ENCODE data around the gene NPAS3. TPM values are rescaled to one million over a fixed set of nuclear protein-coding genes. Genes with fewer than 3 reads are reported as not detected.

The NPAS3 gene
- total RNA-seq, 3 donors from 2014 or later: 0.26 TPM; not detected in 2

DNA sequence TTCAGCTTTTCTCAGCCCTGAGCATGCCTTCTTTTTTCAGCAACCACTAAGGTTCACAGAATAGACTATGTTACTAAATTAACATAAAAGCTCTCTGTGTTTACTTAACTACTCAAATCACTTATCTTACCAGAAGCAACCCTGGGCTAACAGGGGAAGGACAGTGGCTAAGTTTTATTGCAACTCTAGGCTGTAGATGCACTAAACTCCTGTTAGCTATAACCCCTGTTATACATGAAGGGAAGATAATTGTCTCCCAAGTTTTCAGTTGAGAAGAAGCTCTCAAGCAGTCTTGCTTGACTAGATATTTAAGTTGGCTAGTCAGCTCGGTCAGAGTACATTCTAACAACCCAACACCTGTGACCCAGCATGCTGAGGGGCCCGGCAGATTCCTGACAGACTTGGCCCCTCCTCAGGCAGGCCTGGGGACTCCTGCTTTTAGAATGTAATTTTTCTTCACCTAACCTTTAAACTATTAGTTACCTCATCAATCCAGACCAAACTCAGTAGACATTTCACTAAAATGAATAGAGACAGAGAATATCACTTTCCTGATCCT, 547.7 kb downstream of the NPAS3 start:
- DNase-seq (no peak), ATAC-seq (no peak)
- H3K9me3 Mint-ChIP-seq: no peaks in the 10 kb centered on the region
- no peak overlapping the region for H3K4me3 Mint-ChIP-seq
- H3K27me3 Mint-ChIP-seq (ENCODE audit: low read depth): peaks cover 15% of the 10 kb centered on the region
- no peaks in the 10 kb centered on the region for H3K36me3 Mint-ChIP-seq (ENCODE audit: insufficient read depth)
- no peaks in the 10 kb centered on the region for H3K4me1 Mint-ChIP-seq (ENCODE audit: low read depth)

DNA sequence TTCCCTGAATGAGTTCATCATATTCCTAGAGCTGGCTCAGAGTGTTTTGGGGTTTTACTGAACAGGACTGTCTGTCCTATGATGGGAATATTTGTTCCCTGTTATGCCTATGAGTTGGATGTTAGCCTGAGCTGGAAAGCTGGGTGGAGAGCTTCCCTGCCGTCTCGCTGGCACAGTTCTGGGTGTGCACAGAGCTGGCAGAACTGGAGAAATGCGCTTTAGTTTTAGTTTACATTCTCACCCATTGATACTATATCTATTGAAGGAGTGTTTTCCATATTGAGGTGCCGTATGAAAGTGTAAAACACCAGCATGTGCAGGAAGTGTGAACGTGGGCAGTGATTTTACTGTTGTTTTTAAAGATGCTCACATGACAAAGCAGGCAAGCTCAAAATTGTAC, 549.9 kb downstream of the NPAS3 start:
- Mint-ChIP-seq H3K4me1 (ENCODE audit: low read depth) (no peaks in the 10 kb centered on the region), H3K4me3 (no peak overlapping the region), H3K9me3 (no peaks in the 10 kb centered on the region), H3K36me3 (ENCODE audit: insufficient read depth) (no peaks in the 10 kb centered on the region), H3K27me3 (ENCODE audit: low read depth) (peaks cover 7% of the 10 kb centered on the region)
- no peak for DNase-seq
- no peak for ATAC-seq

DNA sequence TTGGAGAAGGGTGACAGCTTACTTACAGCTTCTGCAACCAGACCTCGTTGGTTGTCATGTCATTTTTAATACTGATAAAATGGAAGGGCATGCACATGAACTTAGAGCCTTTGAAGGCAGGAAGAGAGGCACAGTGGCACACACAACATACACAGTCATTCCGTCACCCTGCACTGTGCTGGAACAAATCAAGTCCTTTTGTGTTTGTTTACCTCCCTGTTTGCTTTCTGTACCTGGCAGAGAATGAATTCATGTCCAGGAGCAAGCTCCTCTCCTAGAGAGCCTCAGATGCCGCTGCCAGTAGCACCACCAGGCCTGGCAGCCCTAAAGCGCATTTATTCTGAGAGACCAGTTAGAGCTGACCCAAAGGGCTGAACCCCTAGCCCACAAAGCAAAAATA, 551.9 kb downstream of the NPAS3 start:
- H3K9me3 Mint-ChIP-seq: peaks cover 7% of the 10 kb centered on the region

DNA sequence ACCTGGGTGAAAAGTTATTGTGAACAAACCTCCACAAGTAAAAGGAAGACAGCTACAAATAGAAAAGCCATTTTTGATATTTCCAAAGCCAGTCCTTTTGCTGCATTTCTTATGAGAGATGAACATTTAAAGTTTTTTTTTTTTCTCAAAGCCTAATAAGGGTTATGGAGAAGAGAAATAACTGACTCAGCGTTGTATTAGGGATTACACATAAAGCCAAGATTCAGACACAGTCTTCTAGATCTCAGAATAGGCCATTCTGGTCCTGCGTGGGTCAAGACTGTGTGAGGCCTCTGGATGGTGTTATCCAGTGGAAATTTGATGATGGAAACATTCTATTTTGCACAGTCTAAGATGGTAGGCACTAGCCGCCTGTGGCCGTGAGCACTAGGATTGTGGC, 552.4 kb downstream of the NPAS3 start:
- H3K36me3 Mint-ChIP-seq (ENCODE audit: insufficient read depth): no peaks in the 10 kb centered on the region
- ATAC-seq: no peak

More for the DNA sequence above, 551.9 kb downstream of the NPAS3 start:
- DNase-seq (no peak), ATAC-seq (no peak)
- Mint-ChIP-seq H3K36me3 (ENCODE audit: insufficient read depth) (no peaks in the 10 kb centered on the region), H3K4me1 (ENCODE audit: low read depth) (no peaks in the 10 kb centered on the region), H3K27me3 (ENCODE audit: low read depth) (no peaks in the 10 kb centered on the region), H3K4me3 (no peak overlapping the region)

DNA sequence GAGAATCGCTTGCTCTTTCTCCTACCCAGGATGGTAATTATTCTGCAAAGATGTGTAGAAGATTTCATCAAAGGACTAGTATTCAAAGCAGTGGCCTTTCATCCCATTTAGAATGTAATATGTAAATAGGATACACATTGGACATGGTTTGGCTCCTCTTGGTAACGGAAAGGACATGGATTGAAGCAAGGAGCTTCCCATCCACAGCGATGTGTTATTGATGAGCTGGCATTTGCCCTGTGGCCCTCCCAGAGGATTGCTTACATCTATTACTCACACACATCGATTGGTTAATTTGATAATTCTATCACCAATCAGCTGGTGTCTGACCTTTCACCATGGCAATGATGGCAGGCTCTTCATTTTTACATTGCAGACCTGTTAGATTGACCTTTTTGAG, 553.8 kb downstream of the NPAS3 start:
- H3K9me3 Mint-ChIP-seq: peaks cover 17% of the 10 kb centered on the region
- no peaks in the 10 kb centered on the region for H3K4me1 Mint-ChIP-seq (ENCODE audit: low read depth)
- DNase-seq (no peak), ATAC-seq (no peak)
- no peak overlapping the region for H3K4me3 Mint-ChIP-seq
- H3K27me3 Mint-ChIP-seq (ENCODE audit: low read depth): no peaks in the 10 kb centered on the region
- H3K36me3 Mint-ChIP-seq (ENCODE audit: insufficient read depth): no peaks in the 10 kb centered on the region

More for the DNA sequence above, 552.4 kb downstream of the NPAS3 start:
- Mint-ChIP-seq H3K9me3 (peaks cover 10% of the 10 kb centered on the region), H3K4me3 (no peak overlapping the region), H3K27me3 (ENCODE audit: low read depth) (no peaks in the 10 kb centered on the region), H3K4me1 (ENCODE audit: low read depth) (no peaks in the 10 kb centered on the region)
- no peak for DNase-seq

DNA sequence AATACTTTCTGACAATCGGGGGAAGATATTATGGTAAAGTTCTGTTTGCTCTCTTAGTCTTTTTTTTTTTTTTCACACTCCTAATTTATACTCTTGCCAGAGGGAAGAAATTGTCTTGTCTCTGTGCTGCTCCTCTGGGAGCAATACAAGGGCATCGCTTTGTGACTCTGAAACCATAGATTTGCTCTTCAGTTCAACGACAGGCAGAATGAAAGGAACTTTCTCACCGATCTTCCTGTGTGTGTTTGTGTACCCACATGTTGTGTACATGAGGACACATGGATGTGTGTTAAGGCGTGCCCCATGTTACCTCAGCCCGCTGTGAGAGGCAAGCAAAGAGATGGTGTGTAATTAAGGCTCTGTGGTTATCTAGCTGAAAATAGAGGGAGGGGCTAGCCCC, 554.6 kb downstream of the NPAS3 start:
- no peaks in the 10 kb centered on the region for H3K36me3 Mint-ChIP-seq (ENCODE audit: insufficient read depth)
- no peaks in the 10 kb centered on the region for H3K27me3 Mint-ChIP-seq (ENCODE audit: low read depth)
- peaks cover 17% of the 10 kb centered on the region for H3K9me3 Mint-ChIP-seq
- ATAC-seq (no peak), DNase-seq (no peak)
- no peaks in the 10 kb centered on the region for H3K4me1 Mint-ChIP-seq (ENCODE audit: low read depth)
- H3K4me3 Mint-ChIP-seq: no peak overlapping the region

DNA sequence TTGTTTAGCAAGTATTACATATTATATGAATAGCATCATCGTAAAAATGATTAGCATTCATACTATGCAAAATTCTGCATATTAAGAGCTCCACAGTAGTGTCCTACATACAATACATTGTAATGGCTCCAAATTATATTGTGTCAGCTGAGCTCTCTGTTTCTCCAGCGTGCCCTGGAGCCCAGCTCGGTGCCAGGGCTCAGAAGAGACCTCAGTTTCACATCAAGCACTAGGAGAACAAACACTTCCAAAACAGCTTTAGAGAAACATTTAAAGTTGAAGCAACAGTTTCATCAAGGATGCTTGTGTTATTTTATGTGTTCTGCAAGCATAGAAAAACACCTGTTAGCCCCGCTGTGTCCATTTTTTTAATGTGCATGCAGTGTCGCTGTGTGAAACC, 555.3 kb downstream of the NPAS3 start:
- no peak for ATAC-seq
- Mint-ChIP-seq H3K4me1 (ENCODE audit: low read depth) (no peaks in the 10 kb centered on the region), H3K36me3 (ENCODE audit: insufficient read depth) (no peaks in the 10 kb centered on the region), H3K4me3 (no peak overlapping the region), H3K27me3 (ENCODE audit: low read depth) (no peaks in the 10 kb centered on the region), H3K9me3 (peaks cover 17% of the 10 kb centered on the region)
- DNase-seq: no peak

DNA sequence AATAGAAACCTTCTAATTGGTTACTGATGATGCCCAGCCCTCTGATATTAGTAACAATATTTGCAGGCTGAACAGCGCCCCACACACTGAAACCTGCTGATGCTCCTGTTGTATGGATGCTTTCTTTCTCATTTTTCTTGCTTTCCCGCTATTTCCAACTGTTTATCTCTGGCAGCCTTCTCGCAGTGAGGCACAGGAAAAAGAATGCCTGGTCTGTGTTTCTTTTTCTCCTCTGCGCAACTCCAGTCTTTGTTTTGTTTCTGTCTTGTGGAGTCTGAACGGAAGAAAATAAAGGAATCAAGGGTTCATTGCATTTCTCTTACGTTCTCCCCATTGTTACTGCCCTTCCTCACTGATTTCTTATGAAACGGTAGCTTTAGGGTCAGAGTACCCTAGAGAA, 561.0 kb downstream of the NPAS3 start:
- DNase-seq: no peak
- Mint-ChIP-seq H3K4me3 (no peak overlapping the region), H3K27me3 (ENCODE audit: low read depth) (no peaks in the 10 kb centered on the region), H3K36me3 (ENCODE audit: insufficient read depth) (no peaks in the 10 kb centered on the region), H3K4me1 (ENCODE audit: low read depth) (no peaks in the 10 kb centered on the region), H3K9me3 (peaks cover 17% of the 10 kb centered on the region)
- no peak for ATAC-seq

DNA sequence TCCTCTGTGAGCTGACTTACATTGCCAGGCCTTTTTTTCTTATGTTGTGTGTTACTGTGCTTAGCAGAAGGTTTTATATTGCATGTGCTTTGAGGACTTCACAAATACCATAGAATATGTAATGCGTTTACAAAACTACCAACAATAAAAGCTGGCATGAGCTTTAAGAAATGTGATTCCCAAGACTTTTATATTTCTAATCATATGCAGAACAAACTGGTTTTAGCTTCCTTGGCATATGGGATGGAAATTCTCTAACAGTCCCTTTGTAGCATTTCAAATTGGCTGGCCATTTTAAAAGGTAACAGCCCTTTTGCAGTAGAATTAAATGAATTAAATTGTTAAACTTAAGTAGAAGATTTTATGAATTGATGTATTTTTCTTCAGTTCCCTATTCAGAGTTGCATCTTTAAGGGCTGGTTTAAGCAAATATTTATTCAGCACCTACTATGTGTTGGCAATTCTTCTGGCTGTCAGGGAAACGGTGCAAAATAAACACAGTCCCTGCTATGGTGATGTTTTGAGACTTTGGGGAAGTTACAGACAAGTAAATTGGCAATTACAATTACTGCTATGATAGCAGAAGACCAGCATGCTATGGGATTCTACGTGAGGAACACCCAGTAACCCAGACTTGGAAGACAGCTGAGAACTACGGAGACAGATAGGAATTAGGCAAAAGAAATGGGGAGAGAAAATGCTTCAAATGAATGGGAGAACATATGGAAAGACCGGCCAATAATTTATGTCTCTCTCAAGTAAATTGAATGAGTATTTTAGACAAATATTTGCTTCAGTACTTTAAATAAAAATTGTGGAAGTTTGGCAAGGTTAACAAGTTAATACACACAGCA, 565.8 kb downstream of the NPAS3 start:
- Mint-ChIP-seq H3K27me3 (ENCODE audit: low read depth) (peaks cover 2% of the 10 kb centered on the region), H3K36me3 (ENCODE audit: insufficient read depth) (no peaks in the 10 kb centered on the region), H3K4me3 (no peak overlapping the region), H3K4me1 (ENCODE audit: low read depth) (no peaks in the 10 kb centered on the region), H3K9me3 (peaks cover 4% of the 10 kb centered on the region)
- no peak for DNase-seq
- no peak for ATAC-seq

DNA sequence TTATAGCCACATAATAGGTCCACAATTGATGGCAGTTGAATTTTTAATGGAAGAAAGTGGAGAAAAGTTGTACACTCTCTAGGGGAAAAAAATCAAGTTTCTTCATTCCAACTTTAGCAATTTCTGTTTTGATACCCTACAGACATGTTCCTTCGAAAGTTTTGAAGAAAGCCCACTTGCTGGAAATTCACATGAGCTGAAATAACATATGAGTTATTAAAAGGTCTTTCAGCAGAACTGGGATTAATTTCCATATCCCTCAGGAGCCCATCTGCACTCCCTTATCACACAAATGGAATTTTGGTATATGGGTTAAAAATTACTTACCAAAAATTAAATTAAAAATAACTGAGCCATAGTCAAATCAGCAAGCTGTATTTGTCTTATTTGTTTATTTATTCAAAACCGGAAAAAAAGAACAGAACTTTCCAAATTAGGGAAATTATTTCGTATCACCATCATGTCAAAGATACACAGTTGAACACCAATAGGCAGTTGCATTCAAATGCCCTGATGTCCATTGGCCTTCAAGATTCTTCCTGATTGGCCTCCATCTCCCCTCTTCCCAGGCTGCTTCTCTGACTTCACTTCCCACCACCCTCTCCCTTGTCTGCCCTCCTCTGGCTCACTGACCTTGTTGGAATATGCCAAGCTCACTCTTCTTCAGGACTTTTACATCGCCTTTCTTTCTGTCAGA, 566.7 kb downstream of the NPAS3 start:
- no peak overlapping the region for H3K4me3 Mint-ChIP-seq
- ATAC-seq (no peak), DNase-seq (no peak)
- peaks cover 2% of the 10 kb centered on the region for H3K27me3 Mint-ChIP-seq (ENCODE audit: low read depth)
- no peaks in the 10 kb centered on the region for H3K4me1 Mint-ChIP-seq (ENCODE audit: low read depth)
- no peaks in the 10 kb centered on the region for H3K36me3 Mint-ChIP-seq (ENCODE audit: insufficient read depth)
- peaks cover 4% of the 10 kb centered on the region for H3K9me3 Mint-ChIP-seq

DNA sequence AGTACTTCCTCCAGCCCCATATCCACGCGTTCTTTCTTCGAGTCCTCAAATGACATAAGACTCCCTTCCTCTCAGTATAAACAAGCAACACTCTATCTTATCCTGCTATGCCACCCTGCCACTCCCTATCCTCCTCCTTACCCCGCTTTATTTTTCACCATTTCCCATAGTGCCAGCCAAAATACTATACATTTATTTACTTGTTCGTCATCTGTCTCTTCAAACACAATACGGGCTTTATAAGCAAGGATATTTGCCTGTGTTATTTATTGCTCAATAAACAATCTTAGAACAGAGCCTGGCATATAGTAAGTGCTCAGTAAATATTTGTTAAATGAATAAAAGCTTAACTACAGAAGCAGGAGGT, 567.3 kb downstream of the NPAS3 start:
- Mint-ChIP-seq H3K27me3 (ENCODE audit: low read depth) (peaks cover 2% of the 10 kb centered on the region), H3K9me3 (peaks cover 4% of the 10 kb centered on the region), H3K4me1 (ENCODE audit: low read depth) (no peaks in the 10 kb centered on the region), H3K4me3 (no peak overlapping the region), H3K36me3 (ENCODE audit: insufficient read depth) (no peaks in the 10 kb centered on the region)
- no peak for ATAC-seq
- no peak for DNase-seq

DNA sequence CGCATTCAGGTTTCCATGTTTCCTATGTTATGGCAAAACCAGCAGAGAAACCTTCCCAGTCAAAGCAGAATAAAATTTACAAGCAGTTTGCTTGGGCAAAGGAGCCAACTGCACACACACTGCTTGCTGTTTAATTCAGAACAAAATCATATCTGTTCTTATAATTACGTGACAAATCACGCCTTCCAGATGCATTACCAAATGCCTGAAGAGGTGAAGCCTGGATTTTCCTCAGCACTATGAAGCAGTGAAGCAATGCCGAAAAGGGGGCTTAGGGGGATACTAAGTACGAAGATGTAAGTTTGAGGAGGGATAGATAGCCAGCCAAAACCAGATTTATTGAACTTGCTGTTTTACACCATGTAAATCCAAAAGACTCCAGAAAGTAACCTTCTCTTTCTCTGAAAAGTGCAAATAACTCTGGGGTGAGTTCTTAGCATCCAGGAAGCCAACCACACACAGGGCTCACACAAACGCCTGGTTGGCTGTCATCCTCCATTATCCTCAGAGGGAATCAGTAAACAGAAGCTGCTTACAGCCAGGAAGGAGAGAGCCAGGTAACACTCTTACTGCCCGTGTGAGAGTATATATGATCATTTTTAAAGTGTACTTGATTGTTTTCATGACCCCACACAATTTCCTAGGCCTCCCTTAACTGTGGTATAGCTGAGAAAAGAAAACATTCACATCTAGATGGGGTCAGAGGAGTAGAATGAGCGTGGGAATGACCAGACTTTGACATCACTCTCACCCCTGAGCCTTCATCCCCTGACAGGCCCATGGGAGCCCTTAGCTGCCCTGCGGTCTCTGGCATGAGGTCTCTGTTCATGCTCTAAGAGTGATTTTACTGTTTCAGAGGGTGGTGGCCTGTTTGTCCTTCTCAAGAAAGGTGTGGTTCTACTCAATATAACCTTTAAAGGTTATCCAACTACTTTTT, 569.7 kb downstream of the NPAS3 start:
- no peak for ATAC-seq

DNA sequence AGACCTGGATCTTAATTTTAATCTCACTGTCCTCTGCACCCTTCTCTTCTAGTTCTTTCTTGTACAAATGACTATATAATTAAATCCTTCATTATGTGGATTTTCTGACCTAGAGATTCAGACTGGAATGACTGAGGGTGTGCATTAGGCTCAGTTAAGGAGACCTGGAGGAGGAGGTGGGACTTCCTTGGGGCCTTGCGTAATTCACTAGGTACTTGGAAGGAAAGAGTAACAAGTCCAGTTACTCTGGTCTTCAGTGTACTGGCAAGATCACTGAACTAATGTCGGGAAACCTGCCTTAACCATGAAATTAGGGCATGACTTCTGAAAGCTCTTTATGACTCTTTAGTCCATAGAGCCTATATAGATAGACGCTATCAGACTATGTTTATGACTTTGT, 570.8 kb downstream of the NPAS3 start:
- H3K9me3 Mint-ChIP-seq: peaks cover 4% of the 10 kb centered on the region
- H3K4me1 Mint-ChIP-seq (ENCODE audit: low read depth): no peaks in the 10 kb centered on the region
- no peaks in the 10 kb centered on the region for H3K36me3 Mint-ChIP-seq (ENCODE audit: insufficient read depth)
- DNase-seq (no peak), ATAC-seq (no peak)
- peaks cover 2% of the 10 kb centered on the region for H3K27me3 Mint-ChIP-seq (ENCODE audit: low read depth)
- H3K4me3 Mint-ChIP-seq: no peak overlapping the region

More for the DNA sequence above, 569.7 kb downstream of the NPAS3 start:
- peaks cover 4% of the 10 kb centered on the region for H3K9me3 Mint-ChIP-seq
- no peak overlapping the region for H3K4me3 Mint-ChIP-seq
- H3K4me1 Mint-ChIP-seq (ENCODE audit: low read depth): no peaks in the 10 kb centered on the region
- DNase-seq: no peak
- H3K27me3 Mint-ChIP-seq (ENCODE audit: low read depth): peaks cover 2% of the 10 kb centered on the region
- no peaks in the 10 kb centered on the region for H3K36me3 Mint-ChIP-seq (ENCODE audit: insufficient read depth)

DNA sequence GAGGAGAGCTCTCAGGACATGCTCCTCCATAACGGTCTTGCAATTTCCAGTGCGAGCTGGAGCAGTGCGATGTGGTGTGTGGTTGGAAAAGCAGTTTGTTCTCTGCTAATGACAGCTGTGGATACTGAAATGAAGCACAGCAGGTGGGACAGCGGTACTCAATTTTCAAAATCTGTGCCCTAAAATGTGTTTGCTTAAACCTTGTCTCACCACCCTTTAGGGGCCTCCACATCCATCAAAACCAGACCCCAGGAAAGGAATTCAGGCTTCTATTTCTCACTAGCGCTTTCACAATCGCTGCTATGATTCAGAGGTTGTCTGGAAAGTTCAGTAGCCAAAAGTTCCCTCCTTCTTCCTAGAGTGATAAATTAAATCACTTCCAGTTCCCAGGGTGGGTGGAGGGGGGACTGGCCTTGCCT, 571.4 kb downstream of the NPAS3 start:
- peaks cover 2% of the 10 kb centered on the region for H3K27me3 Mint-ChIP-seq (ENCODE audit: low read depth)
- peaks cover 4% of the 10 kb centered on the region for H3K9me3 Mint-ChIP-seq
- ATAC-seq (no peak), DNase-seq (no peak)
- H3K4me3 Mint-ChIP-seq: no peak overlapping the region
- no peaks in the 10 kb centered on the region for H3K36me3 Mint-ChIP-seq (ENCODE audit: insufficient read depth)
- H3K4me1 Mint-ChIP-seq (ENCODE audit: low read depth): no peaks in the 10 kb centered on the region

All from activated T-cell treated with anti-CD3 and anti-CD28 coated beads, Interleukin-2, amount 50 U/mL, for 4 hours (primary cell).